DOHH2 (cell line): Measurements from ENCODE around the gene ADAM19.

Experiments
- CTCF ChIP-seq: fragments of 200-600 bp; sonication (generic); IDR thresholded peaks from one replicate; pipeline ENCODE4 v1.5.1; 2014; ENCODE audit warnings: antibody characterized with exemption, mild to moderate bottlenecking, low read depth, low read length; ENCODE audit not compliant: poor library complexity, severe bottlenecking
- EZH2phosphoT487 ChIP-seq: fragments of 200-600 bp; sonication (generic); IDR thresholded peaks from 2 replicates; pipeline ENCODE4 v1.6.1; 2017; ENCODE audit warnings: borderline replicate concordance, mild to moderate bottlenecking, antibody characterized with exemption, low read length, moderate library complexity, mixed read lengths

- TF ChIP-seq CTCF (no peak), EZH2phosphoT487 (no peak)
Observed at GRCh38 chr5:157528036-157528632, 47.4 kb downstream of the ADAM19 start.
